Measurements from ENCODE around the gene TEF. TPM values are rescaled to one million over a fixed set of nuclear protein-coding genes. Genes with fewer than 3 reads are reported as not detected.

TEF gene
- polyA plus RNA-seq, 1 donor, result 16.3 TPM

Other genes with a start within 250 kb of the TEF start
- 27.1 TPM for gene L3MBTL2, start 176.6 kb upstream of the TEF start, polyA plus RNA-seq (ENCODE audit: insufficient read length)
- 2.7 TPM for gene CHADL, start 141.0 kb upstream of the TEF start, polyA plus RNA-seq (ENCODE audit: insufficient read length)
- gene RANGAP1, start 95.8 kb upstream of the TEF start, polyA plus RNA-seq (ENCODE audit: insufficient read length), result 51.4 TPM
- 80.3 TPM for gene ZC3H7B, start 80.4 kb upstream of the TEF start, polyA plus RNA-seq (ENCODE audit: insufficient read length)
- gene TOB2, start 64.9 kb downstream of the TEF start, polyA plus RNA-seq (ENCODE audit: insufficient read length), result 48.6 TPM
- 46.5 TPM for gene PHF5A, start 86.8 kb downstream of the TEF start, polyA plus RNA-seq (ENCODE audit: insufficient read length)
- 121 TPM for gene ACO2, start 87.2 kb downstream of the TEF start, polyA plus RNA-seq (ENCODE audit: insufficient read length)
- gene POLR3H, start 162.5 kb downstream of the TEF start, polyA plus RNA-seq (ENCODE audit: insufficient read length), result 30.5 TPM
- gene CSDC2, start 179.1 kb downstream of the TEF start, polyA plus RNA-seq (ENCODE audit: insufficient read length), result 4.9 TPM
- gene PMM1, start 207.9 kb downstream of the TEF start, polyA plus RNA-seq (ENCODE audit: insufficient read length), result 49.1 TPM
- gene DESI1, start 239.1 kb downstream of the TEF start, polyA plus RNA-seq (ENCODE audit: insufficient read length), result 31.3 TPM
- 369 TPM for gene XRCC6, start 239.4 kb downstream of the TEF start, polyA plus RNA-seq (ENCODE audit: insufficient read length)